ENCODE results near the gene TSN. TPM values are rescaled to one million over a fixed set of nuclear protein-coding genes. Genes with fewer than 3 reads are reported as not detected.

TSN gene
- total RNA-seq, 1 experiment from 2014 or later, result 32.8 TPM

Other genes with a start within 250 kb of the TSN start
- not detected in 2 replicates for gene RNU4ATAC, start 224.8 kb upstream of the TSN start, total RNA-seq (2014; rRNA removed; shearing (Covaris generic); ENCODE audit: low replicate concordance)
- 9.5 and 21.0 TPM in 2 replicates for gene CLASP1, start 106.2 kb upstream of the TSN start, total RNA-seq (2014; rRNA removed; shearing (Covaris generic); ENCODE audit: low replicate concordance)
- gene NIFK, start 18.8 kb upstream of the TSN start, total RNA-seq (2014; rRNA removed; shearing (Covaris generic); ENCODE audit: low replicate concordance), result 41.2 and 49.2 TPM in 2 replicates